ENCODE measurements around the gene TCF21. TPM values are rescaled to one million over a fixed set of nuclear protein-coding genes. Genes with fewer than 3 reads are reported as not detected.

The TCF21 gene
- total and polyA plus RNA-seq, 2 of the 4 experiments (the other 2 are of a cell fraction): 6.6 to 10.0 TPM

- Histone ChIP-seq H3K36me3 (ENCODE audit: control insufficient read depth, insufficient read depth, low read length) (no peaks in the 10 kb centered on the region), H4K8ac (ENCODE audit: low read depth in 2 of 2, low read length in 2 of 2) (no peak overlapping the region), H4K20me1 (ENCODE audit: insufficient read depth, low read length) (no peaks in the 10 kb centered on the region), H3K9ac (ENCODE audit: low read depth, low read length) (no peak overlapping the region), H3K4me1 (ENCODE audit: control insufficient read depth, insufficient read depth, low read length) (no peaks in the 10 kb centered on the region), H4K5ac (ENCODE audit: low read depth, low read length) (no peak overlapping the region), H3K4me3 (ENCODE audit: insufficient read depth, low read depth, low read length) (no peak overlapping the region), H3K27me3 (ENCODE audit: control insufficient read depth, insufficient read depth, low read length) (no peaks in the 10 kb centered on the region), H3K14ac (replicated peaks; ENCODE audit: low read depth, low read length) (no peak overlapping the region), H3K4me2 (ENCODE audit: low read depth, low read length) (no peak overlapping the region), H2BK20ac (ENCODE audit: low read depth, low read length) (no peak overlapping the region), H2AFZ (replicated peaks; ENCODE audit: low read length, poor library complexity) (no peak overlapping the region), H3K4ac (ENCODE audit: low read depth, low read length) (no peak overlapping the region), H3K9me1 (ENCODE audit: insufficient read depth, low read length) (no peaks in the 10 kb centered on the region), H3K23ac (ENCODE audit: low read depth, low read length) (no peak overlapping the region), H2AK9ac (replicated peaks; ENCODE audit: low read depth, low read length, poor library complexity) (no peak overlapping the region), H2BK5ac (ENCODE audit: low read depth, low read length, poor library complexity, severe bottlenecking) (no peak overlapping the region), H4K91ac (ENCODE audit: insufficient read depth, low read depth, low read length) (no peak overlapping the region), H3K56ac (ENCODE audit: extremely low read depth, insufficient read depth, low read length) (no peak overlapping the region), H3K79me1 (ENCODE audit: low read depth in 1 of 2, low read length in 2 of 2) (no peaks in the 10 kb centered on the region), H3K27ac (ENCODE audit: insufficient read depth, low read length) (no peak overlapping the region), H2BK15ac (ENCODE audit: low read depth, low read length) (no peak overlapping the region), H3K9me3 (ENCODE audit: control insufficient read depth, insufficient read depth, low read length) (no peaks in the 10 kb centered on the region; the same call in 1 of the 2 replicates), H2BK120ac (ENCODE audit: low read depth, low read length) (no peak overlapping the region), H2AK5ac (ENCODE audit: low read depth, low read length) (no peak overlapping the region), H3K18ac (ENCODE audit: low read depth, low read length) (no peak overlapping the region)
- ATAC-seq (ENCODE audit: low read depth): no peak
- no TSS peak for BruUV-seq (replicated peaks)
- intact Hi-C loops (cut with micrococcal nuclease): no loop called here
- TF ChIP-seq RFX5 (IDR thresholded peaks at IDR 0.05; ENCODE audit: low read depth, low read length) (no peak), NFE2L2 (IDR thresholded peaks at IDR 0.05; ENCODE audit: low read depth, low read length) (no peak), USF2 (IDR thresholded peaks at IDR 0.05; ENCODE audit: low read depth, low read length) (no peak), FOS (IDR thresholded peaks at IDR 0.05; ENCODE audit: low read depth, low read length) (no peak), CEBPB (IDR thresholded peaks at IDR 0.05; ENCODE audit: low read depth, low read length) (no peak), POLR2A (IDR thresholded peaks at IDR 0.05; ENCODE audit: low read depth, low read length) (no peak), MAFK (IDR thresholded peaks at IDR 0.05; ENCODE audit: low read depth, low read length) (no peak), MAZ (IDR thresholded peaks at IDR 0.05; ENCODE audit: borderline replicate concordance, low read depth, low read length) (no peak), BHLHE40 (IDR thresholded peaks at IDR 0.05; ENCODE audit: low read depth, low read length) (no peak), MXI1 (IDR thresholded peaks at IDR 0.05; ENCODE audit: borderline replicate concordance, low read depth, low read length) (no peak), SMC3 (IDR thresholded peaks at IDR 0.05; ENCODE audit: low read depth, low read length) (no peak), CTCF (conservative IDR thresholded peaks at IDR 0.05; ENCODE audit: low read depth, low read length) (no peak), CHD1 (IDR thresholded peaks at IDR 0.05; ENCODE audit: low read depth, low read length) (no peak), ELK1 (IDR thresholded peaks at IDR 0.05; ENCODE audit: borderline replicate concordance, low read depth, low read length) (no peak), RAD21 (IDR thresholded peaks at IDR 0.05; ENCODE audit: low read length) (no peak)
- in situ Hi-C loops (cut with MboI; ENCODE audit: low sequenced_read_pairs): no loop called here
- dilution Hi-C loops (cut with HindIII; ENCODE audit: low sequenced_read_pairs, unreplicated experiment): no loop called here
- no CpG with 5 or more reads among the region's 2 CpGs for WGBS, 2 experiments (ENCODE audit: extremely low coverage in 2 of 2, insufficient read length in 1 of 2)
- no peak for DNase-seq
- POLR2A ChIA-PET (ENCODE audit: unreplicated experiment): no interaction called here
- CTCF ChIA-PET: interaction anchor here (0.6 kb wide), 1 partner anchor 28 kb away, joined by 3 read pairs; no protein-coding TSS in a partner anchor
These were observed 32.0 kb upstream of the TCF21 start for GRCh38 chr6:133856911-133857310.

Measured in IMR-90 (cell line).